AG10803 (cell line): ENCODE results near the gene DMP1.

Experiments used
- DNase-seq: peaks from one replicate; pipeline ENCODE4 v3.0.0; 2010; ENCODE audit warnings: low read depth
- H3K4me3 ChIP-seq: 2 replicates; pipeline ENCODE4 v1.5.1; 2011; ENCODE audit warnings: mild to moderate bottlenecking, low read length, control low read depth
- CTCF ChIP-seq: conservative IDR thresholded peaks from 2 replicates; pipeline ENCODE4 v1.5.1; 2011; ENCODE audit warnings: mild to moderate bottlenecking, low read length, control low read depth, inconsistent platforms

The DMP1 gene

GRCh38 chr4:87620491-87620890, 29.6 kb upstream of the DMP1 start:
- DNase-seq: no peak
- no peak for TF ChIP-seq CTCF
- no peak overlapping the region for H3K4me3 ChIP-seq

GRCh38 chr4:87622303-87622702, 27.8 kb upstream of the DMP1 start:
- DNase-seq: no peak
- H3K4me3 ChIP-seq: no peak overlapping the region
- no peak for TF ChIP-seq CTCF

- H3K4me3 ChIP-seq: no peak overlapping the region
- no peak for TF ChIP-seq CTCF
- no peak for DNase-seq
These were observed 25.4 kb upstream of the DMP1 start for GRCh38 chr4:87624698-87625097.

GRCh38 chr4:87631668-87632067, 18.4 kb upstream of the DMP1 start:
- TF ChIP-seq CTCF: no peak
- DNase-seq: no peak

GRCh38 chr4:87632469-87632868, 17.6 kb upstream of the DMP1 start:
- no peak overlapping the region for H3K4me3 ChIP-seq
- no peak for DNase-seq
- no peak for TF ChIP-seq CTCF

More at GRCh38 chr4:87631668-87632067, 18.4 kb upstream of the DMP1 start:
- H3K4me3 ChIP-seq: no peak overlapping the region

- DNase-seq: peak; percentile 28
- H3K4me3 ChIP-seq: no peak overlapping the region
- no peak for TF ChIP-seq CTCF
These were observed 16.8 kb upstream of the DMP1 start for GRCh38 chr4:87633243-87633642.

GRCh38 chr4:87644286-87644685, 5.8 kb upstream of the DMP1 start:
- H3K4me3 ChIP-seq: no peak overlapping the region
- TF ChIP-seq CTCF: peak; percentile 1; the same call in 1 of the 2 replicates
- no peak for DNase-seq
